ENCODE results near the gene TEK.
A peak's percentile ranks its signal among the peaks of the same experiment; 100 is the strongest.

DNA sequence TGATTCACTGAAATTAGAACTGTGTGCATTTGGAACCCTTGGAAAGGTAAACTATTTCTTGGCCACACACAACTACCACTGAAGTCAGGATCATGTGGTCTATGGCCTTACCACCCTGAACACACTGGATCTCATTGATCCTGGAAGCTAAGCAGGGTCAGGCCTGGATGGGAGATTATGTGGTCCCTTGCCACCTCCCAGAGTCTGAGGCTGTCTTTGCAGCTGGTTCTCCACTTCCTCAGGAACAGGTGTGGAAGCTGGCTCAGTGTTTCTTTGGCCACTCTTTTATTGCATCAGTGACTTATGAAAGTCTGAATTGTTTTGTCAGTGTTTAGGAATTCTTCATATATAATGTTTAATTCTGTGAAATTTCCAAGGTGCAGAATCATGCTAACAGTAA is 89.2 kb downstream of the TEK start:
- TF ChIP-seq CTCF (conservative IDR thresholded peaks at IDR 0.05 in 1 of 2, IDR thresholded peaks at IDR 0.05 in 1 of 2; ENCODE audit: extremely low read depth in 1 of 2, insufficient read depth in 1 of 2, low read depth in 1 of 2, low read length in 2 of 2) (peak; percentile 23 to 55), EZH2 (IDR thresholded peaks at IDR 0.05; ENCODE audit: borderline replicate concordance, low read length) (no peak)

Data from mammary epithelial cell (primary cell).